Lower leg skin (tissue), 3 donors: Measurements from ENCODE around the gene NCOA1.

Experiments used
- POLR2A ChIP-seq, 2 donors: fragments of 450-650 bp; IDR thresholded peaks; one replicate each; pipeline ENCODE4 v1.6.1; 2016 to 2017; ENCODE audit warnings: antibody characterized with exemption in 2 of 2, mild to moderate bottlenecking in 1 of 2, moderate library complexity in 1 of 2
- TF ChIP-seq, protein P1 (sequence below), 3 donors: fragments of 450-650 bp; IDR thresholded peaks; one replicate each; pipeline ENCODE4 v1.5.1; 2016; ENCODE audit warnings: antibody characterized with exemption in 3 of 3, mild to moderate bottlenecking in 3 of 3, moderate library complexity in 2 of 3

DNA sequence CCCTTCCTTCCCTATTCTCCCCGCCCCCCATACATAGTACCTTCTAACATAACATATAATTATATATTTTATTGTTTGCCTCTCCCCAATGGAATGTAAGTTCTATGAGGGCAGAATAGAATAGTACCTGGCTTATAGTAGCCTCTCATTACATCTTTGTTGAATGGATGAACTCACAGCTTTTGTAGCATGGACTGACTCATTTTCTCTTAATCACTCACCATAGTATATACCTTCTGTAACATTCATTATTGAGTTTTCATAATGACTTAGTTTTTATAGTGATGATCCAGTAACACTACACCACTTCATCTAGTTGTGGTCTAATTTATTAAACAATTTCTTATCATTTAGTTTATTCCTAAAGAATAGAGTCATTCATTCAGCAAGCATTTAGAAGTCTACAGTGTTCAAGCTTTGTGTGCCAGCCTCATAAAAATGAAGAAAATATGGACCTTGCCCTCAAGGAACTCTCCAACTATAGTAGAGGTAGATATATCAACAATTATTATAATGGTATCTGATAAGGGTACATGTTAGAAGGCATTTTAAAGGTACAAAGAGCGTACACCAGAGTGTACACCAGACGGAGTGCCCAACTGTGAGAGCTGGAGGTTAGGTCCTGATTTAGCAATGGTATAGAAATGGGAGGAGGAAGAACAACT, 31.1 kb downstream of the NCOA1 start:
- TF ChIP-seq, protein P1, sequence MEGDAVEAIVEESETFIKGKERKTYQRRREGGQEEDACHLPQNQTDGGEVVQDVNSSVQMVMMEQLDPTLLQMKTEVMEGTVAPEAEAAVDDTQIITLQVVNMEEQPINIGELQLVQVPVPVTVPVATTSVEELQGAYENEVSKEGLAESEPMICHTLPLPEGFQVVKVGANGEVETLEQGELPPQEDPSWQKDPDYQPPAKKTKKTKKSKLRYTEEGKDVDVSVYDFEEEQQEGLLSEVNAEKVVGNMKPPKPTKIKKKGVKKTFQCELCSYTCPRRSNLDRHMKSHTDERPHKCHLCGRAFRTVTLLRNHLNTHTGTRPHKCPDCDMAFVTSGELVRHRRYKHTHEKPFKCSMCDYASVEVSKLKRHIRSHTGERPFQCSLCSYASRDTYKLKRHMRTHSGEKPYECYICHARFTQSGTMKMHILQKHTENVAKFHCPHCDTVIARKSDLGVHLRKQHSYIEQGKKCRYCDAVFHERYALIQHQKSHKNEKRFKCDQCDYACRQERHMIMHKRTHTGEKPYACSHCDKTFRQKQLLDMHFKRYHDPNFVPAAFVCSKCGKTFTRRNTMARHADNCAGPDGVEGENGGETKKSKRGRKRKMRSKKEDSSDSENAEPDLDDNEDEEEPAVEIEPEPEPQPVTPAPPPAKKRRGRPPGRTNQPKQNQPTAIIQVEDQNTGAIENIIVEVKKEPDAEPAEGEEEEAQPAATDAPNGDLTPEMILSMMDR (IDR thresholded peaks at IDR 0.05) = no peak
- no peak for TF ChIP-seq POLR2A (IDR thresholded peaks at IDR 0.05)
